DOHH2 (cell line): Measurements from ENCODE around the gene PCDHB13.

Experiments used
- H3F3A ChIP-seq: fragments of 200-600 bp; sonication (generic), shearing (Covaris generic); 2 replicates; pipeline ENCODE4 v1.6.0; 2016; ENCODE audit warnings: antibody characterized with exemption, mild to moderate bottlenecking; ENCODE audit not compliant: control insufficient read depth, insufficient read depth
- H3K27ac ChIP-seq: fragments of 200-600 bp; sonication (generic); 2 replicates; pipeline ENCODE4 v1.5.1; 2014; ENCODE audit warnings: low read depth, mild to moderate bottlenecking, low read length, moderate library complexity
- H3K27me3 ChIP-seq: fragments of 200-600 bp; sonication (generic); 2 replicates; pipeline ENCODE4 v1.6.1; 2014; ENCODE audit warnings: mild to moderate bottlenecking, low read length, mixed read lengths; ENCODE audit not compliant: control insufficient read depth
- H3K36me3 ChIP-seq: fragments of 200-600 bp; sonication (generic); 2 replicates; pipeline ENCODE4 v1.6.1; 2014; ENCODE audit warnings: mild to moderate bottlenecking, low read length, moderate library complexity, mixed read lengths; ENCODE audit not compliant: control insufficient read depth
- H3K4me1 ChIP-seq: fragments of 200-600 bp; sonication (generic); 2 replicates; pipeline ENCODE4 v1.6.1; 2014; ENCODE audit warnings: mild to moderate bottlenecking, low read length, mixed read lengths; ENCODE audit not compliant: control insufficient read depth
- H3K4me2 ChIP-seq: fragments of 200-600 bp; sonication (generic); 2 replicates; pipeline ENCODE4 v1.6.0; 2014; ENCODE audit warnings: mild to moderate bottlenecking, low read length, moderate library complexity
- H3K4me3 ChIP-seq: fragments of 200-600 bp; sonication (generic); 2 replicates; pipeline ENCODE4 v1.5.1; 2014; ENCODE audit warnings: mild to moderate bottlenecking, low read length, mixed read lengths
- H3K79me2 ChIP-seq: fragments of 200-600 bp; sonication (generic); 2 replicates; pipeline ENCODE4 v1.6.1; 2014; ENCODE audit warnings: mild to moderate bottlenecking, low read length, mixed read lengths; ENCODE audit not compliant: control insufficient read depth
- H3K9me2 ChIP-seq: fragments of 200-600 bp; sonication (generic); replicated peaks from 2 replicates; pipeline ENCODE4 v1.6.1; 2014; ENCODE audit warnings: mild to moderate bottlenecking, low read length, mixed read lengths; ENCODE audit not compliant: control insufficient read depth
- H3K9me3 ChIP-seq: fragments of 200-600 bp; sonication (generic); 2 replicates; pipeline ENCODE4 v1.6.1; 2014; ENCODE audit warnings: antibody characterized with exemption, low read length, mixed read lengths; ENCODE audit not compliant: control insufficient read depth, insufficient read depth
- H4K20me1 ChIP-seq: fragments of 200-600 bp; sonication (generic); 2 replicates; pipeline ENCODE4 v1.6.0; 2014; ENCODE audit warnings: low read depth, mild to moderate bottlenecking, antibody characterized with exemption, low read length, moderate library complexity; ENCODE audit not compliant: control insufficient read depth, insufficient read depth
- CTCF ChIP-seq: fragments of 200-600 bp; sonication (generic); IDR thresholded peaks from one replicate; pipeline ENCODE4 v1.5.1; 2014; ENCODE audit warnings: antibody characterized with exemption, mild to moderate bottlenecking, low read depth, low read length; ENCODE audit not compliant: poor library complexity, severe bottlenecking
- EZH2phosphoT487 ChIP-seq: fragments of 200-600 bp; sonication (generic); IDR thresholded peaks from 2 replicates; pipeline ENCODE4 v1.6.1; 2017; ENCODE audit warnings: borderline replicate concordance, mild to moderate bottlenecking, antibody characterized with exemption, low read length, moderate library complexity, mixed read lengths

Gene PCDHB13

GRCh38 chr5:141260458-141261237 lies 46.9 kb downstream of the PCDHB13 start:
- Histone ChIP-seq H4K20me1 (no peaks in the 10 kb centered on the region), H3K9me2 (no peaks in the 10 kb centered on the region), H3K36me3 (no peaks in the 10 kb centered on the region), H3K9me3 (peaks cover 37% of the 10 kb centered on the region), H3K79me2 (no peaks in the 10 kb centered on the region), H3K4me2 (no peak overlapping the region), H3K27me3 (no peaks in the 10 kb centered on the region), H3K4me3 (no peak overlapping the region), H3K4me1 (no peaks in the 10 kb centered on the region), H3K27ac (no peak overlapping the region), H3F3A (no peaks in the 10 kb centered on the region)
- TF ChIP-seq EZH2phosphoT487 (no peak), CTCF (no peak)

- no peaks in the 10 kb centered on the region for H3K79me2 ChIP-seq
- no peak overlapping the region for H3K27ac ChIP-seq
- H3K36me3 ChIP-seq = no peaks in the 10 kb centered on the region
- H3K9me2 ChIP-seq = no peaks in the 10 kb centered on the region
- H3K9me3 ChIP-seq = peaks cover 36% of the 10 kb centered on the region
- no peak overlapping the region for H3K4me3 ChIP-seq
- H3K4me2 ChIP-seq = no peak overlapping the region
- no peaks in the 10 kb centered on the region for H4K20me1 ChIP-seq
- no peaks in the 10 kb centered on the region for H3F3A ChIP-seq
- no peaks in the 10 kb centered on the region for H3K4me1 ChIP-seq
- no peaks in the 10 kb centered on the region for H3K27me3 ChIP-seq
- TF ChIP-seq CTCF (no peak), EZH2phosphoT487 (no peak)
Observed at GRCh38 chr5:141261238-141261546, 47.5 kb downstream of the PCDHB13 start.
